T-helper 2 cell (primary cell): ENCODE results near the gene CEBPG.
A peak's percentile ranks its signal among the peaks of the same experiment; 100 is the strongest.

ENCODE experiments used
- DNase-seq, 5 experiments: peaks; one replicate each; pipeline versions ENCODE4 v3.0.0 to v3.0.0-alpha.2; 2012 to 2022

Gene CEBPG

GRCh38 chr19:33382982-33383381 lies 9.5 kb downstream of the CEBPG start:
- no peak for DNase-seq

- DNase-seq, result no peak
Measured at GRCh38 chr19:33383720-33384292, 10.3 kb downstream of the CEBPG start.

- DNase-seq, result no peak
Measured at GRCh38 chr19:33384983-33385382, 11.5 kb downstream of the CEBPG start.

GRCh38 chr19:33385956-33386355 lies 12.4 kb downstream of the CEBPG start:
- no peak for DNase-seq

- DNase-seq, result no peak
Measured at GRCh38 chr19:33386361-33386858, 12.9 kb downstream of the CEBPG start.

GRCh38 chr19:33387351-33388230 lies 14.1 kb downstream of the CEBPG start:
- no peak for DNase-seq

- peak in 1 of 5 experiments; percentile 6 for DNase-seq
Measured at GRCh38 chr19:33388231-33388724, 14.8 kb downstream of the CEBPG start.

GRCh38 chr19:33388725-33389420 lies 15.4 kb downstream of the CEBPG start:
- DNase-seq, result peak in 1 of 5 experiments; percentile 9

- DNase-seq, result no peak
Measured at GRCh38 chr19:33389421-33390100, 16.1 kb downstream of the CEBPG start.

GRCh38 chr19:33390101-33390907 lies 16.8 kb downstream of the CEBPG start:
- DNase-seq, result peak in 1 of 5 experiments; percentile 7

- DNase-seq, result no peak
Measured at GRCh38 chr19:33390908-33391630, 17.6 kb downstream of the CEBPG start.

- DNase-seq, result no peak
Measured at GRCh38 chr19:33391631-33392249, 18.2 kb downstream of the CEBPG start.

GRCh38 chr19:33392341-33393285 lies 19.1 kb downstream of the CEBPG start:
- DNase-seq, result peak in 1 of 5 experiments; percentile 6

- no peak for DNase-seq
Measured at GRCh38 chr19:33393286-33394005, 19.9 kb downstream of the CEBPG start.

GRCh38 chr19:33394006-33394722 lies 20.7 kb downstream of the CEBPG start:
- DNase-seq, result peak in 1 of 5 experiments; percentile 5

GRCh38 chr19:33394723-33395560 lies 21.4 kb downstream of the CEBPG start:
- no peak for DNase-seq
